NB4 (cell line): ENCODE measurements around the gene CCDC136.

Experiments
- DNase-seq: peaks from one replicate; pipeline ENCODE4 v3.0.0; 2010; ENCODE audit warnings: low read depth
- H3K4me3 ChIP-seq: one replicate; pipeline ENCODE4 v1.5.1; 2011; ENCODE audit warnings: mild to moderate bottlenecking, low read depth, low read length, moderate library complexity
- CTCF ChIP-seq: IDR thresholded peaks from one replicate; pipeline ENCODE4 v1.5.1; 2012; ENCODE audit warnings: low read depth, low read length
- MAX ChIP-seq: IDR thresholded peaks from 2 replicates; pipeline ENCODE4 v1.6.1; 2011; ENCODE audit warnings: low read depth, low read length
- MYC ChIP-seq: IDR thresholded peaks from 2 replicates; pipeline ENCODE4 v1.6.1; 2011; ENCODE audit warnings: low read depth, low read length
- POLR2A ChIP-seq: IDR thresholded peaks from 2 replicates; pipeline ENCODE4 v1.6.1; 2011; ENCODE audit warnings: mild to moderate bottlenecking; ENCODE audit not compliant: insufficient read length; ENCODE audit errors: extremely low read depth

CCDC136 gene

GRCh38 chr7:128862571-128863432, 71.0 kb downstream of the CCDC136 start, which contains the start of gene ATP6V1F:
ATP6V1F (plus strand) TSS chr7:128862856; CDS start chr7:128862905, 49 bp downstream.
- peak within 1 kb of the TSS; percentile 91 for H3K4me3 ChIP-seq
- TF ChIP-seq POLR2A (peak; percentile 68), MAX (peak; percentile 73), MYC (peak; percentile 23; the same call in 1 of the 2 replicates), CTCF (no peak)

GRCh38 chr7:128863433-128863989, 71.7 kb downstream of the CCDC136 start:
- peak; percentile 73 for TF ChIP-seq CTCF
- TF ChIP-seq MYC: no peak
- 0 out of 2 replicates have a peak, but pooled peaks have one; percentile 47 for TF ChIP-seq MAX
- no peak for TF ChIP-seq POLR2A
- H3K4me3 ChIP-seq: peak overlapping the region; percentile 91
- DNase-seq: peak; percentile 85

More at GRCh38 chr7:128862571-128863432, 71.0 kb downstream of the CCDC136 start, which contains the start of gene ATP6V1F:
- peak; percentile 99 for DNase-seq

GRCh38 chr7:128865303-128865702, 73.5 kb downstream of the CCDC136 start:
- TF ChIP-seq MYC (no peak), CTCF (no peak), MAX (no peak), POLR2A (no peak)
- DNase-seq: no peak
- no peak overlapping the region for H3K4me3 ChIP-seq

GRCh38 chr7:128865996-128866877, 74.5 kb downstream of the CCDC136 start:
- TF ChIP-seq CTCF: no peak
- TF ChIP-seq MYC: no peak
- TF ChIP-seq MAX: no peak
- TF ChIP-seq POLR2A: no peak
- H3K4me3 ChIP-seq: no peak overlapping the region
- DNase-seq: no peak

- TF ChIP-seq CTCF: no peak
- no peak for TF ChIP-seq MYC
- TF ChIP-seq MAX: no peak
- no peak for TF ChIP-seq POLR2A
- no peak for DNase-seq
- H3K4me3 ChIP-seq: no peak overlapping the region
These were observed 75.5 kb downstream of the CCDC136 start for GRCh38 chr7:128867241-128867640.
